Ishikawa (cell line): Measurements from ENCODE around the gene CACNG8.

Experiments used
- EP300 ChIP-seq: IDR thresholded peaks from 2 replicates; pipeline ENCODE4 v1.6.1; 2012; ENCODE audit warnings: borderline replicate concordance
- NFIC ChIP-seq: IDR thresholded peaks from 2 replicates; pipeline ENCODE4 v1.6.1; 2012
- RAD21 ChIP-seq: IDR thresholded peaks from 2 replicates; pipeline ENCODE4 v1.6.1; 2012; ENCODE audit warnings: low read depth
- TAF1 ChIP-seq: IDR thresholded peaks from 2 replicates; pipeline ENCODE4 v1.6.1; 2012; ENCODE audit warnings: low read depth, mild to moderate bottlenecking
- TCF12 ChIP-seq: IDR thresholded peaks from 2 replicates; pipeline ENCODE4 v1.6.1; 2012; ENCODE audit warnings: low read depth
- YY1 ChIP-seq: IDR thresholded peaks from 2 replicates; pipeline ENCODE4 v1.6.1; 2012; ENCODE audit warnings: low read depth
- TF ChIP-seq, protein P1 (sequence below): IDR thresholded peaks from 2 replicates; pipeline ENCODE4 v1.6.1; 2012; ENCODE audit warnings: low read depth, mild to moderate bottlenecking

DNA sequence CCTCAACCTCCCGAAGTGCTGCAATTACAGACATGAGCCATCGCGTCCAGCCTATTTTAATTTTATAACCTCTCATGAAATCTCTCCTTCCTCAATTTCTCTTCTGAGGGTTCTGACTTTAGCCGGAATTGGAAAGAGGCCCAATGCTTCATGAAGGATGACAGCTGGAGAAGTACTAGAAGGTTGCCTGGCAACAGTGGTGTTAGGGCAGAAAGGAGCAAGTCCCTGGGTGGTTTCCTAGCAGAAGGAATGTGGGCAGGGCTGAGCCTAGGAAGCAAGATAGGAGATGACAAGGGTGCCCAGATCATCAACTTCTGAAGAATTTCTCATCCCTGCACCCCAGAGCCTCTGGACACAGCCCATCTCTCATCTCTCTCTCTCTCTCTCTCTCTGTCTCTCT lies 54.5 kb downstream of the CACNG8 start:
- TF ChIP-seq TCF12 (no peak), YY1 (no peak), TAF1 (no peak), EP300 (no peak), RAD21 (no peak), NFIC (no peak)
- TF ChIP-seq, protein P1, sequence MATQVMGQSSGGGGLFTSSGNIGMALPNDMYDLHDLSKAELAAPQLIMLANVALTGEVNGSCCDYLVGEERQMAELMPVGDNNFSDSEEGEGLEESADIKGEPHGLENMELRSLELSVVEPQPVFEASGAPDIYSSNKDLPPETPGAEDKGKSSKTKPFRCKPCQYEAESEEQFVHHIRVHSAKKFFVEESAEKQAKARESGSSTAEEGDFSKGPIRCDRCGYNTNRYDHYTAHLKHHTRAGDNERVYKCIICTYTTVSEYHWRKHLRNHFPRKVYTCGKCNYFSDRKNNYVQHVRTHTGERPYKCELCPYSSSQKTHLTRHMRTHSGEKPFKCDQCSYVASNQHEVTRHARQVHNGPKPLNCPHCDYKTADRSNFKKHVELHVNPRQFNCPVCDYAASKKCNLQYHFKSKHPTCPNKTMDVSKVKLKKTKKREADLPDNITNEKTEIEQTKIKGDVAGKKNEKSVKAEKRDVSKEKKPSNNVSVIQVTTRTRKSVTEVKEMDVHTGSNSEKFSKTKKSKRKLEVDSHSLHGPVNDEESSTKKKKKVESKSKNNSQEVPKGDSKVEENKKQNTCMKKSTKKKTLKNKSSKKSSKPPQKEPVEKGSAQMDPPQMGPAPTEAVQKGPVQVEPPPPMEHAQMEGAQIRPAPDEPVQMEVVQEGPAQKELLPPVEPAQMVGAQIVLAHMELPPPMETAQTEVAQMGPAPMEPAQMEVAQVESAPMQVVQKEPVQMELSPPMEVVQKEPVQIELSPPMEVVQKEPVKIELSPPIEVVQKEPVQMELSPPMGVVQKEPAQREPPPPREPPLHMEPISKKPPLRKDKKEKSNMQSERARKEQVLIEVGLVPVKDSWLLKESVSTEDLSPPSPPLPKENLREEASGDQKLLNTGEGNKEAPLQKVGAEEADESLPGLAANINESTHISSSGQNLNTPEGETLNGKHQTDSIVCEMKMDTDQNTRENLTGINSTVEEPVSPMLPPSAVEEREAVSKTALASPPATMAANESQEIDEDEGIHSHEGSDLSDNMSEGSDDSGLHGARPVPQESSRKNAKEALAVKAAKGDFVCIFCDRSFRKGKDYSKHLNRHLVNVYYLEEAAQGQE: no peak
